SU-DHL-6 (cell line): ENCODE data around the gene UBXN10.

Experiments used
- EZH2phosphoT487 ChIP-seq: fragments of 200-600 bp; sonication (generic), shearing (Covaris generic); conservative IDR thresholded peaks from 2 replicates; pipeline ENCODE4 v1.6.1; 2018; ENCODE audit warnings: mild to moderate bottlenecking, antibody characterized with exemption, low read length, moderate library complexity, mixed read lengths
- TF ChIP-seq, protein P1 (sequence below): fragments of 200-600 bp; sonication (generic); IDR thresholded peaks from one replicate; pipeline ENCODE4 v1.5.1; 2017; ENCODE audit warnings: antibody characterized with exemption, mild to moderate bottlenecking, low read length, moderate library complexity; ENCODE audit not compliant: insufficient read depth, poor library complexity, severe bottlenecking

DNA sequence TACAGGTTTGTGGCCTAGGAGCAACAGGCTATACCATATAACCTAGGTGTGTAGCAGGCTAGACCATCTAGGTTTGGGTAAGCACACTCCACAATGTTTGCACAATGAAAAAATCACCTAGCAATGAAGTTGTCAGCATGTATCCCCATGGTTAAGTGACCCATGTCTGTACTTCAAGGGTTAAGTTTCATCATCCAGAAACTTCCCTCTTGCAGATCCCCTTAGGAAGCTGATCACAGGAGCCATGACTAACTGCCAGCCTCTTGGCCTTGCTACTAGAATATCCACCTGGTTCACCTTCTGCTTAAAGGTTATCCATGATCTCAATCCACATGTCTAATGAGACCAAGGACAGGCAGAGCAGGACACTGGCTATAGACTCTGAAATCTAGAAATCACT lies 3.5 kb upstream of the UBXN10 start:
- TF ChIP-seq, protein P1, sequence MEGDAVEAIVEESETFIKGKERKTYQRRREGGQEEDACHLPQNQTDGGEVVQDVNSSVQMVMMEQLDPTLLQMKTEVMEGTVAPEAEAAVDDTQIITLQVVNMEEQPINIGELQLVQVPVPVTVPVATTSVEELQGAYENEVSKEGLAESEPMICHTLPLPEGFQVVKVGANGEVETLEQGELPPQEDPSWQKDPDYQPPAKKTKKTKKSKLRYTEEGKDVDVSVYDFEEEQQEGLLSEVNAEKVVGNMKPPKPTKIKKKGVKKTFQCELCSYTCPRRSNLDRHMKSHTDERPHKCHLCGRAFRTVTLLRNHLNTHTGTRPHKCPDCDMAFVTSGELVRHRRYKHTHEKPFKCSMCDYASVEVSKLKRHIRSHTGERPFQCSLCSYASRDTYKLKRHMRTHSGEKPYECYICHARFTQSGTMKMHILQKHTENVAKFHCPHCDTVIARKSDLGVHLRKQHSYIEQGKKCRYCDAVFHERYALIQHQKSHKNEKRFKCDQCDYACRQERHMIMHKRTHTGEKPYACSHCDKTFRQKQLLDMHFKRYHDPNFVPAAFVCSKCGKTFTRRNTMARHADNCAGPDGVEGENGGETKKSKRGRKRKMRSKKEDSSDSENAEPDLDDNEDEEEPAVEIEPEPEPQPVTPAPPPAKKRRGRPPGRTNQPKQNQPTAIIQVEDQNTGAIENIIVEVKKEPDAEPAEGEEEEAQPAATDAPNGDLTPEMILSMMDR: no peak
- no peak for TF ChIP-seq EZH2phosphoT487
